Measurements from ENCODE around the gene ZP1.

DNA sequence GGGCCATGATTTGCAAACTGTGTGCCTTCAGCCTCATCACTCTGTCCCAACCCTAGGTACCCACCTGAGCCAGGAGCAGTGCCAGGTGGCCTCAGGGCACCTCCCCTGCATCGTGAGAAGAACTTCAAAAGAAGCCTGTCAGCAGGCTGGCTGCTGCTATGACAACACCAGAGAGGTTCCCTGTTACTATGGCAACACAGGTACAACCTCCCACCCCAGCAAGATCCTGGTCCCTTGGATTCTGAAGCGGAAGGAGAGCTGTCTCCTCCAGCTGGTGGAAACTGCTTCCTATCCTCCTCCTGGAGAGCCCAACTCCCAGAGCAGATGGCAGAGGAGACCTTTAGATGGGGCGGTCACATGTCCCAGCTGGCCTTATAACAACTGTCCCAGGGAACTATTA, 2.9 kb downstream of the ZP1 start:
- TF ChIP-seq POLR2A (IDR thresholded peaks at IDR 0.05; ENCODE audit: low read depth): no peak
- TF ChIP-seq, protein P1, sequence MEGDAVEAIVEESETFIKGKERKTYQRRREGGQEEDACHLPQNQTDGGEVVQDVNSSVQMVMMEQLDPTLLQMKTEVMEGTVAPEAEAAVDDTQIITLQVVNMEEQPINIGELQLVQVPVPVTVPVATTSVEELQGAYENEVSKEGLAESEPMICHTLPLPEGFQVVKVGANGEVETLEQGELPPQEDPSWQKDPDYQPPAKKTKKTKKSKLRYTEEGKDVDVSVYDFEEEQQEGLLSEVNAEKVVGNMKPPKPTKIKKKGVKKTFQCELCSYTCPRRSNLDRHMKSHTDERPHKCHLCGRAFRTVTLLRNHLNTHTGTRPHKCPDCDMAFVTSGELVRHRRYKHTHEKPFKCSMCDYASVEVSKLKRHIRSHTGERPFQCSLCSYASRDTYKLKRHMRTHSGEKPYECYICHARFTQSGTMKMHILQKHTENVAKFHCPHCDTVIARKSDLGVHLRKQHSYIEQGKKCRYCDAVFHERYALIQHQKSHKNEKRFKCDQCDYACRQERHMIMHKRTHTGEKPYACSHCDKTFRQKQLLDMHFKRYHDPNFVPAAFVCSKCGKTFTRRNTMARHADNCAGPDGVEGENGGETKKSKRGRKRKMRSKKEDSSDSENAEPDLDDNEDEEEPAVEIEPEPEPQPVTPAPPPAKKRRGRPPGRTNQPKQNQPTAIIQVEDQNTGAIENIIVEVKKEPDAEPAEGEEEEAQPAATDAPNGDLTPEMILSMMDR (IDR thresholded peaks at IDR 0.05): no peak
- no peak for TF ChIP-seq POLR2AphosphoS5 (IDR thresholded peaks at IDR 0.05)

All from esophagus muscularis mucosa (tissue), 3 donors.